Stimulated activated naive CD8-positive, alpha-beta T cell treated with anti-CD3 and anti-CD28 coated beads, Interleukin-15, Interleukin-2, amounts not matched to agents 100 ng/mL and 50 ng/mL, for 24 hours (primary cell): ENCODE data around the gene THOP1.
A peak's percentile ranks its signal among the peaks of the same experiment; 100 is the strongest.

Experiments used
- H3K27ac Mint-ChIP-seq: one replicate; pipeline ENCODE4 v1.8.0; 2021; ENCODE audit warnings: mild to moderate bottlenecking, mixed read lengths
- H3K27me3 Mint-ChIP-seq: one replicate; pipeline ENCODE4 v1.8.0; 2021; ENCODE audit warnings: mixed read lengths
- H3K36me3 Mint-ChIP-seq: one replicate; pipeline ENCODE4 v1.8.0; 2021; ENCODE audit warnings: low read depth, mixed read lengths
- H3K4me1 Mint-ChIP-seq: one replicate; pipeline ENCODE4 v1.8.0; 2021; ENCODE audit warnings: low read depth, mixed read lengths
- H3K4me3 Mint-ChIP-seq: one replicate; pipeline ENCODE4 v1.8.0; 2021; ENCODE audit warnings: mild to moderate bottlenecking, mixed read lengths
- H3K9me3 Mint-ChIP-seq: one replicate; pipeline ENCODE4 v1.8.0; 2021; ENCODE audit warnings: mixed read lengths

The THOP1 gene

GRCh38 chr19:2769218-2769617 lies 16.1 kb upstream of the THOP1 start:
- Mint-ChIP-seq H3K4me3 (no peak overlapping the region), H3K9me3 (no peaks in the 10 kb centered on the region), H3K36me3 (peaks cover 15% of the 10 kb centered on the region), H3K4me1 (peaks cover 13% of the 10 kb centered on the region), H3K27me3 (no peaks in the 10 kb centered on the region), H3K27ac (no peak overlapping the region)

DNA sequence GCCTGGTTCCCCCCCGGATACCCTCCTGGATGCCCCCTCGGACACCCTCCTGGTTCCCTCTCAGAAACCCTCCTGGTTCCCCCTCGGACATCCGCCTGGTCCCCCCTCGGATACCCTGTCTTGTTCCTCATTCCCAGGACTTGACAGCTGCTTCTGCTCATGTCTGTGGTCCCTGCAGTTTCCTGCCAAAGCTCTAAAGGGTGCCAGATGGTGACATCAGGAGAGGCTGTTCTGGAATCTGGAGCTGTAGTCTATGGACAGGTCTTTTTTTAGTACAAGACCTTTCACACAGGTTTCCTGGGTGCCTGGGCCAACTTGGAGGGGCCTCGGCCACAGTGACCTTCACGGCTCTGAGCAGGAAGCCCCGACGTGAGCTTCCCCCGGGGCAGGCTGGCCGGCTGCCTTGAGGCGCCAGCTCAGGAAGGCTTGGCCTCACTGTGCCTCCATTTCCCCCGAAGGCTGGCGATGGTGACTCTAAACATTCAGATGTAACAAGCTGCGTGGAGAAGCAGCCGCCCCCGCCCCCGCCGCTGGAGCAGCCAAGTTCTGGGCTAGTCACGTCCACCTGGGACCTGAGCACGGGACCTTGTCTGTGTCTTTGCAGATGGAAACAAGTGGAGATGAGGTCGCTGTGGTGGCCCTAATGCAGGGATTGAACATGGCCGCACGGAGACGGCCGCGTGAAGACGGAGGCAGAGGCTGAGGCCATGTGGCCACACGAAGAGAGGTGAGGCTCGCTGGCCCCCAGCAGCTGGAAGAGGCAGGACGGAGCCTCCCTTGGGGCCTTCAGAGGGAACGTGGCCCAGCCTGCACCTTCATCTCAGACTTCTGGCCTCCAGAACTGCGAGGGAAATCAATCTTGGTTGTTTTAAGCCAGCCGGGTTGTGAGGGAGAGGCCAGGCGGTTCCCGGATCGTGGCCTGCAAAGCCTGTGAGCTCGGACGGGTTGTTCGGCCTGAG lies 15.0 kb upstream of the THOP1 start:
- peaks cover 15% of the 10 kb centered on the region for H3K36me3 Mint-ChIP-seq
- no peak overlapping the region for H3K27ac Mint-ChIP-seq
- no peaks in the 10 kb centered on the region for H3K27me3 Mint-ChIP-seq

GRCh38 chr19:2771786-2772674 lies 13.3 kb upstream of the THOP1 start:
- Mint-ChIP-seq H3K4me1 (peaks cover 38% of the 10 kb centered on the region), H3K27ac (no peak overlapping the region), H3K36me3 (peaks cover 23% of the 10 kb centered on the region), H3K4me3 (no peak overlapping the region), H3K9me3 (no peaks in the 10 kb centered on the region), H3K27me3 (no peaks in the 10 kb centered on the region)

More for the DNA sequence above, 15.0 kb upstream of the THOP1 start:
- H3K4me3 Mint-ChIP-seq, result no peak overlapping the region
- no peaks in the 10 kb centered on the region for H3K9me3 Mint-ChIP-seq
- peaks cover 24% of the 10 kb centered on the region for H3K4me1 Mint-ChIP-seq

DNA sequence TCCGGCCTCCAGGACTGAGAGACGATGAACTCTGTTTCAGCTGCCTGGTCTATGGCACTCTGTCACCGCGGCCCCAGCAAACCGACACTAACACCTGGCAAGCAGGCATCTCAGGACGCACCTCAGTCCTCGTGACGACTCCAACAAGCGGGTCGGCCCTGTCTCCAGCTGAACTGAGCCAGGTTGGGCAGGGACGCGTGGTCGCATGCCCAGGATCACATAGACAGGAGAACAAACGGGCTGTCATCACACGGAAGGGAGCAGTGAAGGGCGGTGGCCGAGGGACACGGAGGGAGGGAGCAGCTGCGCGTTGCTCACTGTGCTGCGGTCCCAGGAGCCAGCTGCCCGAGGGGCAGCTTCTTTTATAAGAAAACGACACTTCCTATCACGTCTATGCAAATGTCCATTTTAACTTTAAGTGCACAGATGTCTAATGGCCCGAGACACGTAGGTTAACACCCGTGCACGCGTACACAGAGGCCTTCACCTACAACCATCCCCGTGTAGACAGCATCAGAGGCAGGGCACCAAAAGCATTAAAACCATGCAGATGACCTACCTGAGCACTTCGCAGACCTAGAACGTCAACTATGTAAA lies 11.1 kb upstream of the THOP1 start:
- H3K4me3 Mint-ChIP-seq, result no peak overlapping the region
- H3K4me1 Mint-ChIP-seq, result peaks cover 41% of the 10 kb centered on the region
- H3K36me3 Mint-ChIP-seq, result peaks cover 29% of the 10 kb centered on the region
- peak overlapping the region; percentile 51 for H3K27ac Mint-ChIP-seq
- H3K27me3 Mint-ChIP-seq, result no peaks in the 10 kb centered on the region
- no peaks in the 10 kb centered on the region for H3K9me3 Mint-ChIP-seq

GRCh38 chr19:2774953-2775555 lies 10.2 kb upstream of the THOP1 start:
- Mint-ChIP-seq H3K36me3 (peaks cover 29% of the 10 kb centered on the region), H3K9me3 (no peaks in the 10 kb centered on the region), H3K27me3 (no peaks in the 10 kb centered on the region), H3K4me3 (peak overlapping the region; percentile 79), H3K27ac (peak overlapping the region; percentile 94), H3K4me1 (peaks cover 44% of the 10 kb centered on the region)

GRCh38 chr19:2775556-2776430 lies 9.5 kb upstream of the THOP1 start:
- H3K9me3 Mint-ChIP-seq, result no peaks in the 10 kb centered on the region
- peaks cover 52% of the 10 kb centered on the region for H3K4me1 Mint-ChIP-seq
- H3K27ac Mint-ChIP-seq, result peak overlapping the region; percentile 94
- H3K36me3 Mint-ChIP-seq, result peaks cover 29% of the 10 kb centered on the region
- no peaks in the 10 kb centered on the region for H3K27me3 Mint-ChIP-seq
- H3K4me3 Mint-ChIP-seq, result peak overlapping the region; percentile 79

DNA sequence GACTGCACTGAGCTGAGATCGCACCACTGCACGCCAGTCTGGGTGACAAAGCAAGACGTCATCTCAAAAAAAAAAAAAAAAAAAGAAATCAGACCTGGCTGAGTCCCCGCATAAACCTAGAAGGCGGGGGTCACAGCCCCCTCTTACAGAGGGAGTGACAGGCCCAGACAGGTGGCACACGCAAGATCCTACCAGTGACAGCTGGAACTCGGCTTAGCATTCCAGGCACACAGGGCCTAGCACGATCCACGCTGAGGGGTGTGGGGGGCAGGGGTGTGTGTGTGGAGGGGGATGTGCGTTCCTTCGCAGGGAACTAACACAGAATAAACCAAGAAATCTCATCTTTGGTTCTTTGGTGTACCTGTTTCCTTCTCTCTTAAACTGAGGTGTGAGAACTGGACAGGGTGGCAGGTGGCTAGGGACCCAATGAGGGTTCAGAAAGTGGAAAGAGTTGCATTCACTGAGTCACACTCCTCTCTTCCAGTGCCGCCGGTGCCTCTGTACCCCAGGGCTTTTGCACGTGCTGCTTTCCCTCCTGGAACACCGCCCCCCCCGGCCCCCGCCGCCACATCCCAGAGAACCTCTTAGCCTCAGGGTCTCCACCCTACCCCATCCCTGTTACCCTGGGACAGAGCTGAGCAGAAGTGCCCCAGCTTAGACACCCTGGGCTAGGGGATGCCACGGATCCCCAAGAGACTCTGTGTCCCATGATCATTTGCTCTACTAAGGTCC lies 7.2 kb upstream of the THOP1 start:
- Mint-ChIP-seq H3K27me3 (no peaks in the 10 kb centered on the region), H3K9me3 (no peaks in the 10 kb centered on the region), H3K36me3 (peaks cover 38% of the 10 kb centered on the region), H3K27ac (no peak overlapping the region), H3K4me3 (no peak overlapping the region), H3K4me1 (peaks cover 60% of the 10 kb centered on the region)

GRCh38 chr19:2779121-2779740 lies 6.1 kb upstream of the THOP1 start:
- no peak overlapping the region for H3K4me3 Mint-ChIP-seq
- H3K36me3 Mint-ChIP-seq, result peaks cover 34% of the 10 kb centered on the region
- peaks cover 65% of the 10 kb centered on the region for H3K4me1 Mint-ChIP-seq

GRCh38 chr19:2780284-2780683 lies 5.0 kb upstream of the THOP1 start:
- H3K4me1 Mint-ChIP-seq, result peaks cover 64% of the 10 kb centered on the region
- H3K27ac Mint-ChIP-seq, result no peak overlapping the region
- H3K27me3 Mint-ChIP-seq, result no peaks in the 10 kb centered on the region
- no peaks in the 10 kb centered on the region for H3K9me3 Mint-ChIP-seq
- H3K36me3 Mint-ChIP-seq, result peaks cover 27% of the 10 kb centered on the region
- no peak overlapping the region for H3K4me3 Mint-ChIP-seq

More at GRCh38 chr19:2779121-2779740, 6.1 kb upstream of the THOP1 start:
- Mint-ChIP-seq H3K9me3 (no peaks in the 10 kb centered on the region), H3K27ac (no peak overlapping the region), H3K27me3 (no peaks in the 10 kb centered on the region)

- H3K27me3 Mint-ChIP-seq, result no peaks in the 10 kb centered on the region
- H3K9me3 Mint-ChIP-seq, result no peaks in the 10 kb centered on the region
- peak overlapping the region; percentile 94 for H3K4me3 Mint-ChIP-seq
- H3K4me1 Mint-ChIP-seq, result peaks cover 61% of the 10 kb centered on the region
- peaks cover 26% of the 10 kb centered on the region for H3K36me3 Mint-ChIP-seq
- H3K27ac Mint-ChIP-seq, result peak overlapping the region; percentile 97
Measured at GRCh38 chr19:2782329-2782935, 2.9 kb upstream of the THOP1 start.

- peaks cover 34% of the 10 kb centered on the region for H3K36me3 Mint-ChIP-seq
- H3K9me3 Mint-ChIP-seq, result no peaks in the 10 kb centered on the region
- H3K4me3 Mint-ChIP-seq, result peak within 1 kb of the TSS; percentile 94
- H3K4me1 Mint-ChIP-seq, result peaks cover 65% of the 10 kb centered on the region
- peak within 1 kb of the TSS; percentile 97 for H3K27ac Mint-ChIP-seq
- no peaks in the 10 kb centered on the region for H3K27me3 Mint-ChIP-seq
Measured at GRCh38 chr19:2782936-2783780, 2.1 kb upstream of the THOP1 start, which contains the start of gene SGTA. TSS of gene SGTA (minus strand) at chr19:2783273. CDS start at chr19:2769068, 14,205 bp downstream.

DNA sequence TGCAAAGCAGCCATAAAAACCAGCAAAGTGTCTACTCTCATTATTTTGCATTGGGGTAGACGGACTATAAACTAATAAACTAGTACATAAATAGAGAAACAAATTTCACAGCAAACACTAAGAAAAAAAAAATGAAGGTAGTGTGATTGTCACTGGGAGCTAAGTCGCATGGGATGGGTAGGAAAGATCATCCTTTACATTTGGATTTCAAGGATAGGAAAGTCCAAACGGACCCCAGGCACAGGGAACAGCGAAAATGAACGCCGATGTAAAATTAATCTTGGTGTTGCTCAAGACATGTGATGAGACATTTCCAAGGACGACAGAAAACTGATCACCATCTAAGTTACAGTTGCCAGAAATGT lies 1.5 kb upstream of the THOP1 start:
- Mint-ChIP-seq H3K4me3 (peak overlapping the region; percentile 94), H3K27ac (peak overlapping the region; percentile 97), H3K4me1 (peaks cover 62% of the 10 kb centered on the region), H3K36me3 (peaks cover 32% of the 10 kb centered on the region), H3K27me3 (no peaks in the 10 kb centered on the region), H3K9me3 (no peaks in the 10 kb centered on the region)
